C4-2B (cell line): ENCODE results near the gene AXL.
A peak's percentile ranks its signal among the peaks of the same experiment; 100 is the strongest.

Experiments used
- H3K27ac ChIP-seq: fragments of 450-650 bp; 2 replicates; pipeline ENCODE4 v1.5.1; 2017
- CTCF ChIP-seq: fragments of 450-650 bp; conservative IDR thresholded peaks from 2 replicates; pipeline ENCODE4 v1.5.1; 2017; ENCODE audit warnings: mild to moderate bottlenecking
- ZFX ChIP-seq: fragments of 450-650 bp; IDR thresholded peaks from 2 replicates; pipeline ENCODE4 v1.6.1; 2017

AXL gene

GRCh38 chr19:41295499-41295898 is 76.5 kb downstream of the AXL start:
- H3K27ac ChIP-seq, result no peak overlapping the region; the same call in 1 of the 2 replicates
- TF ChIP-seq CTCF (no peak), ZFX (no peak)

- H3K27ac ChIP-seq, result peak overlapping the region; percentile 43
Observed at GRCh38 chr19:41296433-41296871, 77.4 kb downstream of the AXL start.

GRCh38 chr19:41297628-41298347 is 78.8 kb downstream of the AXL start:
- no peak overlapping the region for H3K27ac ChIP-seq
- TF ChIP-seq ZFX, result no peak

More at GRCh38 chr19:41296433-41296871, 77.4 kb downstream of the AXL start:
- TF ChIP-seq CTCF (no peak), ZFX (no peak)

- no peak for TF ChIP-seq CTCF
- no peak for TF ChIP-seq ZFX
- H3K27ac ChIP-seq, result no peak overlapping the region
Observed at GRCh38 chr19:41298348-41298964, 79.4 kb downstream of the AXL start.

- H3K27ac ChIP-seq, result no peak overlapping the region
- TF ChIP-seq ZFX, result no peak
- TF ChIP-seq CTCF, result no peak
Observed at GRCh38 chr19:41299046-41299754, 80.2 kb downstream of the AXL start.

GRCh38 chr19:41299755-41300089 is 80.7 kb downstream of the AXL start:
- no peak overlapping the region for H3K27ac ChIP-seq
- TF ChIP-seq ZFX (no peak), CTCF (no peak)

GRCh38 chr19:41300555-41300954 is 81.5 kb downstream of the AXL start:
- TF ChIP-seq ZFX (no peak), CTCF (no peak)
- no peak overlapping the region for H3K27ac ChIP-seq
